PC-9 (cell line): ENCODE results near the gene UBE2K.

Source experiments
- EZH2 ChIP-seq: fragments of 200-600 bp; sonication (generic); IDR thresholded peaks from 2 replicates; pipeline ENCODE4 v1.8.0; 2017; ENCODE audit warnings: antibody characterized with exemption, low read depth
- TF ChIP-seq, protein P1 (sequence below): fragments of 200-600 bp; sonication (generic); conservative IDR thresholded peaks from 2 replicates; pipeline ENCODE4 v1.6.1; 2017; ENCODE audit warnings: mixed run types, antibody characterized with exemption, mild to moderate bottlenecking, moderate library complexity

DNA sequence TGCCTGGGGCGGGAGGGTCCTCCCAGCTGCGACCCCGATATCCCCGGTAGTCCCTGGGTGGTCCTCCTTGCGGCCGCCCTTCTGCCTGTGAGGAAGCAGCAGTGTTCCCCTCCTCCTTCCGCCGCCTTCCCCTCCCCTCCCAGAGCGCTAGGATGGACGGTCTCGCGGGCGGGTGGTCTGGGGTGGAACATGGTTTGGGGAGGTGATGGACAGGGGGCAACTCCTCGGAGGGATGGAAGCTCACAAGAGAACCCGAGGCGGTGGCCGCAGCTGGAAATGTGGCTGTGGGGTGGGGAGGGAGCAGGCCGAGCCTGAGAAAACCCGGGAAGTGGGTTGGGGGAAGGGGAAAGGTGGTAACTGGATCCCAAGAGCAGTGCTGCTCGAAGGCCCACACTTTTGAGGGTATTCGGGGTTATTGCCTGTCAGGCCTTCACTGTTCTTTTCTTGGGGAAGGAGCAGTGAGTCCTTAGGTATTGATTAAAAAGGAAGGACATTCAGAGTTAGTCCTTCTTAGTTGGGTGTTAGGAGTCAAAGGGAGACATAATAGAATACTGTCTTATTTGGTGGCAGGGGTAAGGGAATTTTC is 581 bp downstream of the UBE2K start:
- TF ChIP-seq, protein P1, sequence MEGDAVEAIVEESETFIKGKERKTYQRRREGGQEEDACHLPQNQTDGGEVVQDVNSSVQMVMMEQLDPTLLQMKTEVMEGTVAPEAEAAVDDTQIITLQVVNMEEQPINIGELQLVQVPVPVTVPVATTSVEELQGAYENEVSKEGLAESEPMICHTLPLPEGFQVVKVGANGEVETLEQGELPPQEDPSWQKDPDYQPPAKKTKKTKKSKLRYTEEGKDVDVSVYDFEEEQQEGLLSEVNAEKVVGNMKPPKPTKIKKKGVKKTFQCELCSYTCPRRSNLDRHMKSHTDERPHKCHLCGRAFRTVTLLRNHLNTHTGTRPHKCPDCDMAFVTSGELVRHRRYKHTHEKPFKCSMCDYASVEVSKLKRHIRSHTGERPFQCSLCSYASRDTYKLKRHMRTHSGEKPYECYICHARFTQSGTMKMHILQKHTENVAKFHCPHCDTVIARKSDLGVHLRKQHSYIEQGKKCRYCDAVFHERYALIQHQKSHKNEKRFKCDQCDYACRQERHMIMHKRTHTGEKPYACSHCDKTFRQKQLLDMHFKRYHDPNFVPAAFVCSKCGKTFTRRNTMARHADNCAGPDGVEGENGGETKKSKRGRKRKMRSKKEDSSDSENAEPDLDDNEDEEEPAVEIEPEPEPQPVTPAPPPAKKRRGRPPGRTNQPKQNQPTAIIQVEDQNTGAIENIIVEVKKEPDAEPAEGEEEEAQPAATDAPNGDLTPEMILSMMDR: no peak
- TF ChIP-seq EZH2: no peak
